GM12864 (cell line): Measurements from ENCODE around the gene GALNT18.

ENCODE experiments used
- DNase-seq: peaks from one replicate; pipeline ENCODE4 v3.0.0-alpha.2; 2011; ENCODE audit warnings: low read depth
- H3K4me3 ChIP-seq: 2 replicates; pipeline ENCODE4 v1.5.1; 2011; ENCODE audit warnings: mild to moderate bottlenecking, low read depth, low read length, control low read depth
- TF ChIP-seq, protein P1 (sequence below): IDR thresholded peaks from 2 replicates; pipeline ENCODE4 v1.5.1; 2011; ENCODE audit warnings: low read depth, mild to moderate bottlenecking, moderate library complexity, low read length, control low read depth, inconsistent platforms; ENCODE audit errors: missing control alignments

The GALNT18 gene

DNA sequence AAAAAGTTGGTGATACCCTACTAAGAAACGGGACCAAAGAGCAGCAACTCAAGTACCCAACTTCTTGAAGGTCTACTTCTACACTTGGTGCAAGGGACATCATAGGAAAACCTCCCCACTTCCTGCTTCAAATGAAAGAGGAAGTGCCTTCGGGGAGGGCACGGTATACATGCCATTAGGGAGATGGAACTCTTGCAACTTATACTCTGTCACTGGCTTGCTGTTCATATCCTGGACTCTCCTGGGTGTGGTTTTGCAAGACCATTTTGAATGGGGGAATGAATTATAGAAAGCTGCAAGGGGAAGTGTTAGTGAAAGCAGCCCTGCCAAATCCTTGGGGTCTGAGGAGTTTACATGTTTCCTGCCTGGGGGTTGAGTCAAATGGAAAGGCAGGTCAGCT is 310.6 kb downstream of the GALNT18 start:
- DNase-seq = peak; percentile 15
- no peak overlapping the region for H3K4me3 ChIP-seq
- TF ChIP-seq, protein P1, sequence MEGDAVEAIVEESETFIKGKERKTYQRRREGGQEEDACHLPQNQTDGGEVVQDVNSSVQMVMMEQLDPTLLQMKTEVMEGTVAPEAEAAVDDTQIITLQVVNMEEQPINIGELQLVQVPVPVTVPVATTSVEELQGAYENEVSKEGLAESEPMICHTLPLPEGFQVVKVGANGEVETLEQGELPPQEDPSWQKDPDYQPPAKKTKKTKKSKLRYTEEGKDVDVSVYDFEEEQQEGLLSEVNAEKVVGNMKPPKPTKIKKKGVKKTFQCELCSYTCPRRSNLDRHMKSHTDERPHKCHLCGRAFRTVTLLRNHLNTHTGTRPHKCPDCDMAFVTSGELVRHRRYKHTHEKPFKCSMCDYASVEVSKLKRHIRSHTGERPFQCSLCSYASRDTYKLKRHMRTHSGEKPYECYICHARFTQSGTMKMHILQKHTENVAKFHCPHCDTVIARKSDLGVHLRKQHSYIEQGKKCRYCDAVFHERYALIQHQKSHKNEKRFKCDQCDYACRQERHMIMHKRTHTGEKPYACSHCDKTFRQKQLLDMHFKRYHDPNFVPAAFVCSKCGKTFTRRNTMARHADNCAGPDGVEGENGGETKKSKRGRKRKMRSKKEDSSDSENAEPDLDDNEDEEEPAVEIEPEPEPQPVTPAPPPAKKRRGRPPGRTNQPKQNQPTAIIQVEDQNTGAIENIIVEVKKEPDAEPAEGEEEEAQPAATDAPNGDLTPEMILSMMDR = no peak

GRCh38 chr11:11309906-11310305 is 311.9 kb downstream of the GALNT18 start:
- H3K4me3 ChIP-seq = no peak overlapping the region
- no peak for DNase-seq
- TF ChIP-seq, protein P1 = no peak

- TF ChIP-seq, protein P1 = no peak
- DNase-seq = no peak
Observed at GRCh38 chr11:11308249-11308648, 313.6 kb downstream of the GALNT18 start.

DNA sequence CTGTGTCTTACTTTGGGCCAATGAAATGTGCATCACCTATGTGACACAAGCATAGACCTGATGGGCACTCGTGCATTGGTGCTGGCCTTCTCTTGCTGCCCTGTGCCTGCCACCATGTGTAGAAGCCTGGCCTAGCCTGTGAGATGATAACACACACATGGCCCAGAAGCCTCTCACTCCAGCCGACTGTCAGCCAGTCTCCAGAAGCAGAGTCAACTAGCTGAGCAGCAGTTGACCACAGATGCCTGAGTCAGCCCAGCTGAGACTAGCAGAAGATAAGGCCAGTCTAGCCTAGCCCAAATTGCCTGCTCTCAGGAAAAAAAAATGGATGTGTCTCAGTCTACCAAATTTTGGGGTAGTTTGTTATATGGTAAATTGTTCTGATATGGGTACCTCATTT is 314.9 kb downstream of the GALNT18 start:
- H3K4me3 ChIP-seq = no peak overlapping the region
- TF ChIP-seq, protein P1 = no peak
- DNase-seq = no peak

More at GRCh38 chr11:11308249-11308648, 313.6 kb downstream of the GALNT18 start:
- H3K4me3 ChIP-seq = no peak overlapping the region

DNA sequence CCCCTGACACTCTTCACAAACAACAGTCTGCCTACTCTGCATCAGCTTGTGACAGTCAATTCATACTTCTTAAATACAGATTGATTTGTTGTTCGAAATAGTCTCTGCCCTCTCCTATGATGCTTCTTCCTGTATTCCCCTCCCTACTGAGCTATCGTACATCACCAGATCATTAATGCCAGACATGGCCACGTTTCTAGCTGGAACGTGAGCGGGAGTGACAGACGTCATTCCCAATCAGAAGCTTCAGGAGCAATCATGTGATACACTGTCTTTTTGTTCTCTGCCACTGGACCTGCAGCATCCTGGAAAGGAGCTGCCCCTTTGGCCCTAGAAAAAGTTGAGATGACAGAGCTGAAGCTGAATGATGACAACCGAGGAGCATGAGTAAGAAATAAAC is 317.3 kb downstream of the GALNT18 start:
- TF ChIP-seq, protein P1 = no peak

DNA sequence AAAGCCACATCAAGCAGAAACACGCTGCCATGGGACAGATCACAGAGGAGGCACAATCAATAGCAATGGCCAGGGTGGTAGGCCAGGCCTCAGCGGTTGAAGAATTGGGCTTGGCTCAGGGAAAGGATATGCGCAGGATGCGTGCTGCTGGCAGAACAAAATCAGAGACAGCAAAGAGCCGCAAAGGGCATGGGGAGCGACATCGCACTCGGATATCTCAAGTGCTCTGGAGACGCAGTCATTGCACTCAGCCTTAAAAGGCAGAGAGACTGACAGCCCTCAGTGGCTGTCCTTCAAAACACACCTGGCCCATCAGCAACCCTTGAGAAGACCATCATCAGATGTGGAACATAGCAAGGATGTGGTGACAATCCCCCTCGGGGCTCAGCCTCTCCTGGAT is 319.2 kb downstream of the GALNT18 start:
- TF ChIP-seq, protein P1 = no peak
- no peak overlapping the region for H3K4me3 ChIP-seq
- no peak for DNase-seq

More for the DNA sequence above, 317.3 kb downstream of the GALNT18 start:
- no peak for DNase-seq
- H3K4me3 ChIP-seq = no peak overlapping the region

- TF ChIP-seq, protein P1 = no peak
Observed at GRCh38 chr11:11301212-11301611, 320.6 kb downstream of the GALNT18 start.

More at GRCh38 chr11:11301212-11301611, 320.6 kb downstream of the GALNT18 start:
- no peak for DNase-seq
- H3K4me3 ChIP-seq = no peak overlapping the region
